Osteocyte (in vitro differentiated cells): ENCODE measurements around the gene POU6F2. TPM values are rescaled to one million over a fixed set of nuclear protein-coding genes. Genes with fewer than 3 reads are reported as not detected.

Experiments
- DNase-seq: peaks from one replicate; pipeline ENCODE4 v3.0.0; 2021; ENCODE audit warnings: mixed read lengths; ENCODE audit not compliant: unreplicated experiment; ENCODE audit errors: extremely low spot score
- H3K27ac Mint-ChIP-seq: one replicate; pipeline ENCODE4 v1.8.0; 2021; ENCODE audit warnings: mild to moderate bottlenecking, mixed read lengths; ENCODE audit not compliant: unreplicated experiment
- H3K27me3 Mint-ChIP-seq: one replicate; pipeline ENCODE4 v1.8.0; 2021; ENCODE audit warnings: mixed read lengths; ENCODE audit not compliant: unreplicated experiment
- H3K36me3 Mint-ChIP-seq: one replicate; pipeline ENCODE4 v1.8.0; 2021; ENCODE audit warnings: mixed read lengths; ENCODE audit not compliant: unreplicated experiment
- H3K4me1 Mint-ChIP-seq: one replicate; pipeline ENCODE4 v1.8.0; 2021; ENCODE audit warnings: mixed read lengths; ENCODE audit not compliant: unreplicated experiment
- H3K4me3 Mint-ChIP-seq: one replicate; pipeline ENCODE4 v1.8.0; 2021; ENCODE audit warnings: mild to moderate bottlenecking, moderate library complexity, mixed read lengths; ENCODE audit not compliant: unreplicated experiment
- H3K9me3 Mint-ChIP-seq: one replicate; pipeline ENCODE4 v1.8.0; 2021; ENCODE audit warnings: mixed read lengths; ENCODE audit not compliant: unreplicated experiment
- CTCF ChIP-seq: fragments of 200-600 bp; sonication (generic); IDR thresholded peaks from 2 replicates; pipeline ENCODE4 v1.5.0; 2021; ENCODE audit warnings: antibody characterized with exemption, mild to moderate bottlenecking, moderate library complexity
- total RNA-seq: library from RNA; stranded (reverse); gene quantifications from 2 replicates; pipeline ENCODE4 v1.2.1, GENCODE V29; 2021

The POU6F2 gene
- total RNA-seq, 1 donor from 2014 or later = 0.78 TPM

GRCh38 chr7:39356172-39356925 is 378.6 kb downstream of the POU6F2 start:
- peaks cover 2% of the 10 kb centered on the region for H3K27me3 Mint-ChIP-seq

GRCh38 chr7:39357648-39358047 is 379.9 kb downstream of the POU6F2 start:
- Mint-ChIP-seq H3K27ac (no peak overlapping the region), H3K4me1 (peaks cover 31% of the 10 kb centered on the region), H3K27me3 (peaks cover 7% of the 10 kb centered on the region), H3K36me3 (no peaks in the 10 kb centered on the region), H3K9me3 (no peaks in the 10 kb centered on the region), H3K4me3 (no peak overlapping the region)
- no peak for DNase-seq
- peak; percentile 43 for TF ChIP-seq CTCF

More at GRCh38 chr7:39356172-39356925, 378.6 kb downstream of the POU6F2 start:
- Mint-ChIP-seq H3K9me3 (no peaks in the 10 kb centered on the region), H3K27ac (no peak overlapping the region), H3K4me3 (no peak overlapping the region), H3K36me3 (no peaks in the 10 kb centered on the region), H3K4me1 (peaks cover 31% of the 10 kb centered on the region)
- TF ChIP-seq CTCF = no peak
- DNase-seq = no peak

- H3K4me1 Mint-ChIP-seq = peaks cover 9% of the 10 kb centered on the region
- TF ChIP-seq CTCF = no peak
Measured at GRCh38 chr7:39360038-39360437, 382.3 kb downstream of the POU6F2 start.

GRCh38 chr7:39360766-39361165 is 383.1 kb downstream of the POU6F2 start:
- no peak for TF ChIP-seq CTCF
- no peak overlapping the region for H3K4me3 Mint-ChIP-seq
- H3K27me3 Mint-ChIP-seq = peaks cover 8% of the 10 kb centered on the region
- DNase-seq = no peak
- no peaks in the 10 kb centered on the region for H3K36me3 Mint-ChIP-seq
- no peak overlapping the region for H3K27ac Mint-ChIP-seq
- no peaks in the 10 kb centered on the region for H3K9me3 Mint-ChIP-seq
- H3K4me1 Mint-ChIP-seq = peaks cover 3% of the 10 kb centered on the region

More at GRCh38 chr7:39360038-39360437, 382.3 kb downstream of the POU6F2 start:
- H3K27me3 Mint-ChIP-seq = peaks cover 7% of the 10 kb centered on the region
- no peaks in the 10 kb centered on the region for H3K9me3 Mint-ChIP-seq
- DNase-seq = no peak
- no peaks in the 10 kb centered on the region for H3K36me3 Mint-ChIP-seq
- no peak overlapping the region for H3K4me3 Mint-ChIP-seq
- no peak overlapping the region for H3K27ac Mint-ChIP-seq

- Mint-ChIP-seq H3K4me1 (no peaks in the 10 kb centered on the region), H3K27ac (no peak overlapping the region), H3K4me3 (no peak overlapping the region), H3K36me3 (no peaks in the 10 kb centered on the region), H3K9me3 (peaks cover 4% of the 10 kb centered on the region), H3K27me3 (peaks cover 9% of the 10 kb centered on the region)
- DNase-seq = no peak
- no peak for TF ChIP-seq CTCF
Measured at GRCh38 chr7:39365751-39366295, 388.1 kb downstream of the POU6F2 start.
